WERI-Rb-1 (cell line): Measurements from ENCODE around the gene MRTFA.

Source experiments
- DNase-seq: peaks from one replicate; pipeline ENCODE4 v3.0.0-alpha.2; 2020
- H3K27ac ChIP-seq: fragments of 250-450 bp; sonication (Bioruptor Pico); 2 replicates; pipeline ENCODE4 v1.5.1; 2020; ENCODE audit warnings: mild to moderate bottlenecking, moderate library complexity
- H3K27me3 ChIP-seq: fragments of 250-450 bp; sonication (Bioruptor Pico); 2 replicates; pipeline ENCODE4 v1.5.1; 2021; ENCODE audit warnings: mild to moderate bottlenecking, low read depth, moderate library complexity; ENCODE audit not compliant: insufficient read depth, severe bottlenecking
- H3K36me3 ChIP-seq: fragments of 250-450 bp; sonication (Bioruptor Pico); 2 replicates; pipeline ENCODE4 v1.5.1; 2020; ENCODE audit warnings: mild to moderate bottlenecking, moderate library complexity
- H3K4me3 ChIP-seq: 2 replicates; pipeline ENCODE4 v1.5.1; 2011; ENCODE audit warnings: low read depth, mild to moderate bottlenecking, control low read depth, low read length
- H3K9me3 ChIP-seq: fragments of 250-450 bp; sonication (Bioruptor Pico); 2 replicates; pipeline ENCODE4 v1.5.1; 2021; ENCODE audit warnings: mild to moderate bottlenecking, moderate library complexity; ENCODE audit not compliant: severe bottlenecking
- CTCF ChIP-seq: IDR thresholded peaks from 2 replicates; pipeline ENCODE4 v1.5.1; 2011; ENCODE audit warnings: low read depth, mild to moderate bottlenecking, control low read depth, inconsistent platforms, low read length

Gene MRTFA

DNA sequence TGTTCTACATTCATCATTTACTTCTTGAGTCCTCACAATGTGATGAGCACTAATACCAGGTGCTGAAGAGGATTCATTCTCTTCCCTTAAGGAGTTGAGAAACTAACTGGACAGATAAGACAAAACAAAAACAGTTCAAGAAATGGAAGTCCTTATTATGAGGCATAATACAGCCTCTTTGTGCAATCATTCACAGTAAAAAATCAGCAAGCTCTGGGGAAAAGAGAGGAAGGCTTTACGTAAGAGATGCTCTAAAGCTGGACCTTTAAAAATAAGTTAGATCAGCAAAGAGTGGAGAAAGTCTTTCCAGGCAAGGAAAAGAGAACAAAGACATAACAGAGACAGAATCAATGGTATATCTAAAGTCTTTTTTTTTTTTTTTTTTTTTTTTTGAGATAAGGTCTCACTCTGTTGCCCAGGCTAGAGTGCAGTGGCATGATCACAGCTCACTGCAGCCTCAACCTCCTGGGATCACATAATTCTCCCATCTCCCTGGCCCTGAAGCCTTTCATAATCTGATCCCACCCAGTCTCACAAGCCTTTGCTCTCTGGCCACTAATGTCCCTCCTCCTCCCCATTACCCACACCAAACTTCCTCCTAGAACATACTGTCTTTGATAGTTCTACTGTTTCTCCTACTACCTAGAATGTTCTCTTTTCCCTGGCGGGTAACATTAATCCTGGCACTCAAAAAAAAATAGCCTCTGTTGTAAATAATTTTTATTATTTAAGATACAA is 40.9 kb downstream of the MRTFA start:
- DNase-seq = no peak
- TF ChIP-seq CTCF = no peak
- Histone ChIP-seq H3K9me3 (no peaks in the 10 kb centered on the region), H3K27me3 (no peaks in the 10 kb centered on the region), H3K27ac (no peak overlapping the region), H3K4me3 (no peak overlapping the region), H3K36me3 (peaks cover 4% of the 10 kb centered on the region)

GRCh38 chr22:40594924-40595323 is 41.6 kb downstream of the MRTFA start:
- Histone ChIP-seq H3K27ac (no peak overlapping the region), H3K27me3 (no peaks in the 10 kb centered on the region), H3K9me3 (no peaks in the 10 kb centered on the region), H3K36me3 (peaks cover 6% of the 10 kb centered on the region), H3K4me3 (no peak overlapping the region)
- DNase-seq = no peak
- TF ChIP-seq CTCF = no peak

- Histone ChIP-seq H3K9me3 (no peaks in the 10 kb centered on the region), H3K27me3 (no peaks in the 10 kb centered on the region), H3K36me3 (peaks cover 6% of the 10 kb centered on the region), H3K4me3 (no peak overlapping the region), H3K27ac (no peak overlapping the region)
- DNase-seq = no peak
- TF ChIP-seq CTCF = no peak
Measured at GRCh38 chr22:40594346-40594745, 42.2 kb downstream of the MRTFA start.

- no peak for DNase-seq
- no peak overlapping the region for H3K4me3 ChIP-seq
Measured at GRCh38 chr22:40593460-40594273, 42.9 kb downstream of the MRTFA start.

GRCh38 chr22:40592352-40593113 is 44.0 kb downstream of the MRTFA start:
- H3K27ac ChIP-seq = no peak overlapping the region
- H3K27me3 ChIP-seq = no peaks in the 10 kb centered on the region
- H3K4me3 ChIP-seq = no peak overlapping the region
- H3K9me3 ChIP-seq = no peaks in the 10 kb centered on the region
- no peak for TF ChIP-seq CTCF
- DNase-seq = no peak
- H3K36me3 ChIP-seq = peaks cover 6% of the 10 kb centered on the region

More at GRCh38 chr22:40593460-40594273, 42.9 kb downstream of the MRTFA start:
- H3K36me3 ChIP-seq = peaks cover 6% of the 10 kb centered on the region
- no peaks in the 10 kb centered on the region for H3K27me3 ChIP-seq
- H3K9me3 ChIP-seq = no peaks in the 10 kb centered on the region
- TF ChIP-seq CTCF = no peak
- H3K27ac ChIP-seq = no peak overlapping the region
